Esophagus squamous epithelium (tissue), 5 donors: ENCODE data around the gene TLE1. TPM values are rescaled to one million over a fixed set of nuclear protein-coding genes. Genes with fewer than 3 reads are reported as not detected.
"Not testable (repeated sequence)": the region's sequence is repeated elsewhere in the genome, so short reads cannot be mapped to it uniquely, and the experiment has no call there.

Source experiments
- DNase-seq: peaks from one replicate; lab custom pipeline; 2025; lab: John Stamatoyannopoulos, UW
- H3K27ac ChIP-seq, 4 donors: fragments of 200-600 bp; sonication (generic); one replicate each; pipeline ENCODE4 v1.5.1; 2016 to 2019; ENCODE audit warnings: mild to moderate bottlenecking in 1 of 4
- H3K27me3 ChIP-seq, 4 donors: fragments of 200-600 bp; sonication (generic); 1 replicate in 3 of 4; 2 replicates in 1 of 4; pipeline versions ENCODE4 v1.5.1 to v1.6.0; 2017 to 2021; ENCODE audit warnings: antibody characterized with exemption in 1 of 4
- H3K36me3 ChIP-seq, 3 donors: fragments of 200-600 bp; sonication (generic); one replicate each; pipeline ENCODE4 v1.5.1; 2016 to 2019
- H3K4me1 ChIP-seq, 3 donors: fragments of 200-600 bp; sonication (generic); one replicate each; pipeline ENCODE4 v1.5.1; 2017 to 2019
- H3K4me3 ChIP-seq, 4 donors: fragments of 200-600 bp; sonication (generic); 1 replicate in 3 of 4; 2 replicates in 1 of 4; pipeline ENCODE4 v1.5.1; 2016 to 2019; ENCODE audit warnings: mild to moderate bottlenecking in 2 of 4, moderate library complexity in 1 of 4
- H3K9me3 ChIP-seq, 3 donors: fragments of 200-600 bp; sonication (generic); one replicate each; pipeline ENCODE4 v1.5.1; 2016 to 2019
- CTCF ChIP-seq, 6 experiments: fragments of 450-650 bp in 4 of 6; fragments of 200-600 bp in 2 of 6; sonication (generic) in 2 of 6; IDR thresholded peaks; one replicate each; pipeline ENCODE4 v1.5.1; 2016 to 2019; ENCODE audit warnings: antibody characterized with exemption in 6 of 6, mild to moderate bottlenecking in 4 of 6, moderate library complexity in 4 of 6
- POLR2A ChIP-seq, 4 donors: fragments of 450-650 bp; IDR thresholded peaks; one replicate each; pipeline ENCODE4 v1.6.1; 2017; ENCODE audit warnings: antibody characterized with exemption in 4 of 4, mild to moderate bottlenecking in 4 of 4, moderate library complexity in 3 of 4
- WGBS, 2 donors: methylation state at CpG; one replicate each; pipeline ENCODE4 v1.1.5; 2018; 5-methylcytosine and 5-hydroxymethylcytosine counted together
- intact Hi-C: fragments of 100-400 bp; cut with DNase I; formaldehyde crosslinking; loops from one replicate; pipeline ENCODE4 v1.15.0; 2022
- total RNA-seq, 4 donors: library from RNA; depleted of rRNA; stranded (reverse); fragments of >200 nt; gene quantifications; one replicate each; pipeline ENCODE4 v1.1.0, GENCODE V29; 2016
- donor health status: DM: yes; HTN: yes; CAD: no.

TLE1 gene
- total RNA-seq, 4 donors from 2014 or later: 17.1 to 43.3 (median 20.4) TPM

DNA sequence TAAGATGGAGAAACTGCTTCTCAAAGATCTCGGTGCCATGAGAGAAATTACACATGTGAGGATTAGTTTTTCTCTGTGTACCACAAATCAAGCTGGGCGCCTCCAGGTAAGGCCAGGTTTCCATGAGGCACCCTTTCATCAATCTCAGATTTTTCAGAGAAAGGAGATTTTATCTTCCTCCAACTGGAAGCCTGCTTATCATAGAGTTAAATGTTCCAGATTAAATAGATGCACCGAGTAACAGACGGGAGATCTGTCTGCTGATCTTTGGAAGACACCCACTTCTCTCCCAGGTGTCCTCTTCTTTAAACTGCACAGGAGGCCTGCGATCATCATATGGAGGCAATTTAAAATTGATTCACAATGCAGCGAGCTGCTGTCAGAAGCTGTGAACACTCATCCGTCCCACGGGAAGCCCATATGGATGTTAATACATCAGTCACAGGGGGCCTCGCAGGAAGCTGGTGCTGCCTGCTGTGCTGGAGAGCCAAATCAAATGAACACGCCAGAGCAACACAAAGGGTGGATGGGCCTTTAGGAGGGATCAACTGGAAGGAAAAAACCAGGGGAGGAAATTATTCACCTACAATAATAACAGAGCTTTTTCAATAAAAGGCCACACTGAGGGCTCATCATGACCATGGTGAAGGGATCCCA, 93.3 kb downstream of the TLE1 start:
- H3K4me1 ChIP-seq: peaks cover 0 to 46% (median 23%) of the 10 kb centered on the region in 3 donors
- intact Hi-C loops: no loop called here
- DNase-seq: no peak
- no peaks in the 10 kb centered on the region for H3K9me3 ChIP-seq
- 83 to 93% methylated on average over 5 to 6 of the region's 10 CpGs for WGBS, 2 donors
- peaks cover 0 to 67% (median 0%) of the 10 kb centered on the region in 3 donors for H3K36me3 ChIP-seq
- TF ChIP-seq CTCF (IDR thresholded peaks at IDR 0.05): no peak
- TF ChIP-seq POLR2A (IDR thresholded peaks at IDR 0.05): no peak
- peak overlapping the region in 1 of 4 donors; percentile 4 for H3K27ac ChIP-seq
- no peak overlapping the region for H3K4me3 ChIP-seq
- H3K27me3 ChIP-seq: no peaks in the 10 kb centered on the region

DNA sequence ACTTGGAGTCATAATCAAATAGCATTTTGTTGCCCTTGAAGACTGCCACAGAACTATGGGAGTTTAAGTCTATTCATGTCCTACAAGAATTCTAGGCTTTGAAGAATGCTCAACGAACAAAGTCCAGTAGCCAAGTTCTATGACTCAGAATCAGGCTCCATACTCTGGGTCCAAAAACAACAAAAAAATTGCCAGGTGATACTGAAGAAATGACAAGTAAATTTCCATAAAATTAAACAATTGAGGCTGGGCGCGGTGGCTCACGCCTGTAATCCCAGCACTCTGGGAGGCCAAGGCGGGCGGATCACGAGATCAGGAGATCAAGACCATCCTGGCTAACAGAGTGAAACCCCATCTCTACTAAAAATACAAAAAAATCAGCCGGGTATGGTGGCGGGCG, 94.1 kb downstream of the TLE1 start:
- intact Hi-C loops, H3K27ac ChIP-seq, H3K27me3 ChIP-seq, H3K4me3 ChIP-seq, DNase-seq, H3K9me3 ChIP-seq: not testable (repeated sequence)
- Histone ChIP-seq H3K4me1 (peaks cover 0 to 41% (median 19%) of the 10 kb centered on the region in 3 donors), H3K36me3 (peaks cover 0 to 74% (median 0%) of the 10 kb centered on the region in 3 donors)
- 65 to 69% methylated on average over 9 to 10 of the region's 10 CpGs for WGBS, 2 donors

DNA sequence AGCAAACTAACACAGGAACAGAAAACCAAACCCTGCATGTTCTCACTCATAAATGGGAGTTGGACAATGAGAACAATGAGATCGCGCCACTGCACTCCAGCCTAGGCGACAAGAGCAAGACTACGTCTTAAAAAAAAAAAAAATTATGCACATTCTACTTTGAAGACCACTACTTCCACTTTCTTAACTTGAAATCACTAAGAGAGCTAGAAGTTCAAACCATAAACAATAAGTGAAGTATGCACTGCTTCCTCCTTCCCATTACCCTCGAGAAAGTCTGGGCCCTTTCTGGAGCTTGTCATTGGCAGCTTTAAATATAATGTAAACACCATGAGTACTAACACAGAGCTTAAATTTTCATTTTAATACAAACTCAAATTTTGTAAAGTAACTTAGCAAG, 94.9 kb downstream of the TLE1 start:
- WGBS, 2 donors: 75 to 85% methylated on average over 5 of the region's 5 CpGs
- peaks cover 0 to 32% (median 15%) of the 10 kb centered on the region in 3 donors for H3K4me1 ChIP-seq
- no peaks in the 10 kb centered on the region for H3K27me3 ChIP-seq
- no peak overlapping the region for H3K27ac ChIP-seq
- DNase-seq: no peak
- intact Hi-C loops: no loop called here
- H3K36me3 ChIP-seq: peaks cover 0 to 79% (median 0%) of the 10 kb centered on the region in 3 donors
- H3K9me3 ChIP-seq: no peaks in the 10 kb centered on the region
- no peak overlapping the region for H3K4me3 ChIP-seq
- TF ChIP-seq CTCF (IDR thresholded peaks at IDR 0.05) (no peak), POLR2A (IDR thresholded peaks at IDR 0.05) (no peak)

- no peak for DNase-seq
- H3K27me3 ChIP-seq: no peaks in the 10 kb centered on the region
- H3K4me1 ChIP-seq: peaks cover 0 to 29% (median 14%) of the 10 kb centered on the region in 3 donors
- peak overlapping the region in 1 of 4 donors; percentile 19 for H3K27ac ChIP-seq
- TF ChIP-seq CTCF (IDR thresholded peaks at IDR 0.05) (no peak), POLR2A (IDR thresholded peaks at IDR 0.05) (no peak)
- no peak overlapping the region for H3K4me3 ChIP-seq
- WGBS, 2 donors: 72 to 73% methylated on average over 8 to 10 of the region's 15 CpGs
- no peaks in the 10 kb centered on the region for H3K9me3 ChIP-seq
- intact Hi-C loops: no loop called here
- H3K36me3 ChIP-seq: peaks cover 0 to 80% (median 0%) of the 10 kb centered on the region in 3 donors
Measured at GRCh38 chr9:81592887-81593266, 96.5 kb downstream of the TLE1 start.

DNA sequence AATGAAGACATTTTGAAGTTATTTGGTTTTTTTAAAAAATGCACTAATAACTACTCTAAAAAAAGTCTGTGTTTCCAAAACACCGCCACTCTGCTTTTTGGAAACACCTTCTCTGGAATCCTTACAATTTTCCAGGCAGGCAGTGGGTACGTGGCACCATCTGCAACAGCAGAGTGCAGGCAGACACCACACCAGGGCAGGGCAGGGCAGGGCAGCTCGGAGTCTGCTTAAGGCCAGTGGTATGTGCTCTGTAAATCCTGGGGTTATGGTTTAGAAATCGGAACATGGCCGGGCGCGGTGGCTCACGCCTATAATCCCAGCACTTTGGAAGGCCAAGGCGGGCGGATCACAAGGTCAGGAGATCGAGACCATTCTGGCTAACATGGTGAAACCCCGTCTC, 97.6 kb downstream of the TLE1 start:
- intact Hi-C loops: no loop called here
- DNase-seq: no peak
- TF ChIP-seq POLR2A (IDR thresholded peaks at IDR 0.05) (no peak), CTCF (IDR thresholded peaks at IDR 0.05) (no peak)
- 85 to 100% methylated on average over 1 to 5 of the region's 12 CpGs for WGBS, 2 donors
- Histone ChIP-seq H3K4me1 (peaks cover 0 to 29% (median 9%) of the 10 kb centered on the region in 3 donors), H3K9me3 (no peaks in the 10 kb centered on the region), H3K27me3 (no peaks in the 10 kb centered on the region), H3K4me3 (no peak overlapping the region), H3K36me3 (peaks cover 0 to 82% (median 0%) of the 10 kb centered on the region in 3 donors), H3K27ac (no peak overlapping the region)
